Stimulated activated CD8-positive, alpha-beta memory T cell treated with anti-CD3 and anti-CD28 coated beads, Interleukin-12 subunit alpha, Interleukin-12 subunit beta, amount 100 ng/mL, for 1 hour (primary cell): ENCODE data around the gene KRT39.
"Not testable (repeated sequence)": the region's sequence is repeated elsewhere in the genome, so short reads cannot be mapped to it uniquely, and the experiment has no call there.

Experiments
- DNase-seq: peaks from one replicate; pipeline ENCODE4 v3.0.0-alpha.2; 2020; ENCODE audit warnings: low read depth

The KRT39 gene

GRCh38 chr17:40966848-40967247 lies at the start of gene KRT39:
Gene KRT39 (minus strand): TSS chr17:40966948. CDS start chr17:40966856, 92 bp downstream.
- no peak for DNase-seq

DNA sequence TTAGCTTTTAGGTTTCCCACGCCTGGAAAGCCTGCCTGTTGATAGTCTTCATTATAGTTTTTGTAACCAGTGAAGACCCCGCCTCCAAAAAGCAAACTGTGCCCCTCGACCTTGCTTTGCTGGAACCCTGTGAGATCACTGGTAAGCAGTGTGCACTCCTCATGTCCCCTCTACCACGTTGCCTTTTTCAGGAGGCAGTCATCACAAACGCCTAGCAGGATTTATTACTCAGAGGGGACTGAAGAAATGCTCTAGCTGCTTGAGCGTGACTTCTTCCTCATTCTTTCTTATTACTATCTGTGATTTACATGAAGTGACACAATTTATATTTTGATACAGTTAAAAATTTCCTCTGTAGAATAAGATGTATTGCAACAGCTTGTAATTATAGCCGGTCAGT lies 48.7 kb upstream of the KRT39 start:
- DNase-seq: no peak

DNA sequence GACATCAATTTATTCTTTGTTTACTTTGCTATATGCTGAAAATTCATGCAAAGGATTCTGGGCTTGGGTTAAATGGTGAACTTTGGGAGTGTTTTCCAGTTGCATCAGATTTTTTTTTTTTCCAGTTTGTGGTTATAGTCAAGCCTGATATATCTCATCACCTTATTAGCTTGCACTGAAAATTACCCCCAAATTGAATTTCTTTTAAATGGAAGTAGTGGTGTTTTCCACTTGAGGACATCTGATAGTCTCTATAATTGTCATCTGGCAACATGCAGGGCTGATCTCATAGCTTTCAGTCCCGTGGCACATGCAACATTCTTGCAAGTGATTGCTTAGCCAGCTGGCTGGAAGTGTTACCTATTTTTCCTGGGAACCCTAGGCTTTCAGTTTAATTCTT lies 46.9 kb upstream of the KRT39 start:
- no peak for DNase-seq

- no peak for DNase-seq
These were observed 46.4 kb upstream of the KRT39 start for GRCh38 chr17:41013181-41013580.

- no peak for DNase-seq
These were observed 45.8 kb upstream of the KRT39 start for GRCh38 chr17:41012326-41013120.

GRCh38 chr17:41010441-41010840 lies 43.7 kb upstream of the KRT39 start:
- DNase-seq: no peak

DNA sequence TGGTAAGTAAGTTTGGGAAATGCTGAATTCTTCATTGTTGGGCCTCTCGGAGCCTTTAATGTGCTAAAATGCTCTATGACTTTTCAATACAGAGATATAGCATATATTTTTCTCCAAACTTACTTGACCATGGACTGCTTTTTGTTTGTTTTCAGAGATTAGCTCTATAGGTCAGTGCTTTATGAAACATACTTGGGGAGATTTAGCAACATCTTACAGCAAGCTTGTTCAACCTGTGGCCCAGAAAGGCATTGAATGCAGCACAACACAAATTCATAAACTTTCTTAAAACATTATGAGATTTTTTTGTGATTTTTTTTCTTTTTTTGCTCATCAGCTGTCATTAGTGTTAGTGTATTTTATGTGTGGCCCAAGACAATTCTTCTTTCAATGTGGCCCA lies 43.2 kb upstream of the KRT39 start:
- no peak for DNase-seq

DNA sequence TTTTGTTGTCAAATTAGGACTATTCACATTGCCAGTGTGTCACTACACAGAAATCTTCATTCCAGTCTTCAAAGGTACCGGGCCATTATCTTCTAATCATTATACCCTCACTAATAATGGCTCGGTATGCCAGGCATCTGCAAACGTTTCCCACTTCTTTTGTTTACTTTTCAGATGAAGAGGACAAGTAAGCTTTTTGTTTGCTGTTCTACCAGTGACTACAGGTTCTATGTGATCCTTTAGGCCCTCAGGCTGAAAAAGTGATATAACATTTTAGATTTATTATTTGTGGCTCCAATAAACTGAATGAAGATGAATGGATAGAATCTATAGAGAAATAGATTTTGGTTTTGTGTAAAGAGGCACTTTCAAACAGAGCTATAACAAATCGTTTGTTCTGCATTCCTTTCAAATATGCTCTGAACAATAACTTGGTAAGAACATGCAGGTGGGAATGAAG lies 42.6 kb upstream of the KRT39 start:
- DNase-seq: no peak

DNA sequence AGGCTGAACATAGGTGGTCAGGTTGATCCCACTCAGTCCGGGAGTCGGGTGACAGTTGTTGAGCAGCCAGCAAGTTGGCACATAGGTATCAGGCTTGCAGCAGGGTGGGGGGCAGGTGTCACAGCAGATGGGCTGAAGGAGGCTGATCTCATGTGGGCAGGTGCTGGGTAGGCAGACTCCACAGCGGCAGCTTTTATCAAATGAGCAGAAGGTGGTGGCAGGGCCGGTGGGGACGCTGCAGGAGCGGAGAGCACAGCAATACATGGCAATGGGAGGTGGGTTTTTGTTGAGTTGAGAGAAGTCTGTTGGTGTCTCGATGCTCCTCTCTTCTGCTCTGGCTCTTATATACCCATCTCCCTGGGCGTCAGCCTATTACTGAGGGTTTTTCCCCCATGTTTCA lies 42.1 kb upstream of the KRT39 start, which contains the start of gene KRTAP3-1:
TSS of gene KRTAP3-1 (minus strand) at position 318 of the 400 bp plus-strand sequence. CDS start at position 264, 54 bp downstream.
- DNase-seq: no peak

DNA sequence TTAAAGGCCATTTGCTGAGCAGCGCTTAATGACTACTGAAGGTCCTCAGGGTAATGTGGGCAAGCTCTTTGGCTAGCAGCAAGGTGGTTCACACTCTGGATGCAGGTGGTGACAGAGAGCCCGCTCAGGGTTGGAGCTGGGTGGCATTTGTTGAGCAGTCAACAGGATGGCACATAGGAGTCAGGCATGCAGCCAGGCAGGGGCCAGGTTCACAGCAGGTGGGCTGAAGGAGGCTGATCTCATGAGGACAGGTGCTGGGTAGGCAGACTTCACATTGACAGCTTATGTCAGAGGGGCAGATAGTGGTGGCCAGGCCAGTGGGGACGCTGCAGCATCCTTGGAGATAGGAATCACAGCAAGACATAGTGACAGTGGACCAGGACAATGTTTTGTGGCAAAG lies 37.6 kb upstream of the KRT39 start:
- DNase-seq: no peak

DNA sequence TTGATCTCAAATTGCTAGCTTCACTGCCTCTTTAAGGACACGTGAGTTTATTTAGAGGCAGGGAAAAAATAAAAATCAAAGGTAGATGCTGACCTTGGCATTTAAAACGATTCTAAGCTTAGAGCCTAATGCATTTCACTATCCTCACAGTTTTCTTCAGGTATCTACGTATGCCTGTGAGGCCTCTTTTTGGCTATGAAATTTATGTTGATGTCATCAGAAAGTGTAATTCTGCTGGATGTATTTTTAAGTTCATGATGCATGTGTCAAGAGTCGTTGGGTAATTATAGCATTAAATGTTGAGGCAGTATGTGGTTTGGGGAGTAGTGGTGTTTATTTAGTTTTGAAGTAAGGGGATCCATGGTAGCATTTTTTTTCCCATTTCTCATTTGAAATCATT lies 37.2 kb upstream of the KRT39 start:
- DNase-seq: no peak

- no peak for DNase-seq
These were observed 36.1 kb upstream of the KRT39 start for GRCh38 chr17:41002814-41003213.

DNA sequence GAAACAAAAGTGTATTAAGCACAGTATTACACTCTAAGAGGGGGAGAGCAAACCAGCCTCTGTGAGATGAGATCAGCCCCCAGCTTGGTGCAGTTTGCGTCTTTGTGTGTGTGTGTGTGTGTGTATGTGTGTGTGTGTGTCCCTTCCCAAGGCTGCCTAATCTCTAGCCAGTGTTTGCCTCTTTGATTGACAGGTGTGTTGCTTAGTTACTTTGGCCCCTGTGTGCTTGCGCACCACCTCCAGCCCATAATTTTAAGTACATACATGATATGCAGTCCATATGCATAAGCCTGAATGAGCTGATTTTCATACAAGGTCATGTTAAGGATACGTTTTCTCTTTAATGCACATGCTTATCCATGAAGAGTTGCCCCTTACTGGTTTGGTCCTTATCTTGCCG lies 35.0 kb upstream of the KRT39 start:
- no peak for DNase-seq

DNA sequence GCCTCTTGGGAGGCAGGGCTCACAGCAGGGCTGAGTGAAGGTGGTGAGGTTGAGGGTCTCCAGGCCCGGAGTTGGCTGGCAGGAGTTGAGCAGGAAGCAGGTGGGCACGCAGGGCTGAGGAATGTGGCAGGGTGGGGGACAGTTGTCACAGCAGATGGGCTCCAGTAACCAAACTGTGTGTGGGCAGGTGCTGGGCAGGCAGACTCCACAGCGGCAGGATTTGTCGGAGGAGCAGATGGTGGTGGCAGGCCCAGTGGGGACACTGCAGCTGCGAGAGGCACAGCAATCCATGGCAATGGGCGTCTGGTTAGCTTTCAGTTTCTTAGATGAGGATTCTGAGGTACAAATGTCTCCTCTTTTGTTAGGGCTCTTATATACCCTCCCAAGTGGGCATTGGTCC lies 32.8 kb upstream of the KRT39 start, which contains the start of gene KRTAP3-2:
TSS of gene KRTAP3-2 (minus strand) at position 344 of the 400 bp plus-strand sequence. CDS start at position 291, 53 bp downstream.
- not testable (repeated sequence) for DNase-seq

- no peak for DNase-seq
These were observed 30.6 kb upstream of the KRT39 start for GRCh38 chr17:40997361-40997760.

DNA sequence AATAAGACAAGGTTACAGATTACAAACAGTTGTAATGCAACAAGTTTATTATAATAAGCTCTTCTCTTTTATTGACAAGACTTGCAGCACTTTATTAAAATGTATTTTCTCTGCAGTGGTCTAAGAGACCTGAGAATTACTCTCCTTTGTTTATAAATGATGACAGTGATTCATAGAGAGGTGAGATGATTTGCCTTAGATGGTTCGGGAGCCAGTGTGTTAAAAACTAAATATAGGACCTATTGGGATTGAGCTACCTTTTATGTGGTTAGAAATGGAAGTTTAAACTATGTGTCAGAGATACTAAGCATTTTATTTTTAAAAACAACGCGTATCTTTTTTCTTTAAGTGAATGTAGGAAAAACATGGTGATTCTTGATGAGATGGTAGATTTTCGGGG lies 30.1 kb upstream of the KRT39 start:
- no peak for DNase-seq

GRCh38 chr17:40995116-40995515 lies 28.4 kb upstream of the KRT39 start:
- DNase-seq: no peak

DNA sequence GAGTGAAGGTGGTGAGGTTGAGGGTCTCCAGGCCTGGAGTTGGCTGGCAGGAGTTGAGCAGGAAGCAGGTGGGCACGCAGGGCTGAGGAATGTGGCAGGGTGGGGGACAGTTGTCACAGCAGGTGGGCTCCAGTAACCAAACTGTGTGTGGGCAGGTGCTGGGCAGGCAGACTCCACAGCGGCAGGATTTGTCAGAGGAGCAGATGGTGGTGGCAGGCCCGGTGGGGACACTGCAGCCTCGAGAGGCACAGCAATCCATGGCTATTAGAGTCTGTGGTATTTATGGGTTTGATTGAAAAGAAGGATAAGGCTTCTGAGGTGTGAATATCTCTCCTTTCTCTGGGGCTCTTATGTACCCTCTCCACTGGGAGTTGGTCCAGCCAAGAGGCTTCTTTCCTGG lies 27.1 kb upstream of the KRT39 start, which contains the start of gene KRTAP3-3:
TSS of gene KRTAP3-3 (minus strand) at position 326 of the 400 bp plus-strand sequence. CDS start at position 259, 67 bp downstream.
- DNase-seq: no peak

- DNase-seq: no peak
These were observed 26.3 kb upstream of the KRT39 start for GRCh38 chr17:40993084-40993483.

DNA sequence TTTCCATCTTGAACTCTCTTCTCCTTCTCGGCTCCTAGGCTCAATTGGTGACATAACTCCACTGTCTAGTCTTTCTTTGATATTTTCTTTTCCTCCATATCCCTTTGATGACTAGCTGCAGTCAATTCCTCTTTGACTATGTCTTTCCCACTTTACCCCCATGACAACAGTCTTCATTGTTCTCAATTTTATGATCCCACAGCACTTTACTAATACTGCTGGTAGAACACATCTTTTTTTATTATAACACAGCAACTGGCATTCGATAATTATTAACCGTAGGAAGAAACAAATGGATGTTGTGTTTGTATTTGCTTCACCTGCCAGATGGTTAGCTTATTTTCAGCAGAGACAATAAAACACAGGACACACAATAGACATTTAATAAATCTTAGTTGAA lies 25.9 kb upstream of the KRT39 start:
- DNase-seq: no peak

DNA sequence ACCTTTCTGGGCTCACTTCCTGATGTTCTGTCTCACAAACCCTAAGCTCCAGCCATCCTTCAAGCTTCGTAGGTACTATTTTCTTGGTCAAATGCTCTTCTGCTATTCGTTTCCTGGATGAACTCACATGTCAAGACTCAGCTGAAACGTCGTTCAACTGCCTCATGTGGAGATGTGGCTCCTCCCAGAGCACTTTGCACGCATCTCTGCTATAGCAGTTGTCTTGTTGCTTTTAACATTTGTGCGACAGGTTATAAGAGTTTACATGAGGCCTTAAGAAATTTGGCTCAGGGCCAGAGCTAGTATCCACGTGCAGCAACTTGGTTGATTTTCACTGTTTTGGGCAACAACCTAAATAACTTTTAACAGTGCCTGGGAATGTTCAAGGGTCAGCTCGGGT lies 20.2 kb upstream of the KRT39 start:
- no peak for DNase-seq

DNA sequence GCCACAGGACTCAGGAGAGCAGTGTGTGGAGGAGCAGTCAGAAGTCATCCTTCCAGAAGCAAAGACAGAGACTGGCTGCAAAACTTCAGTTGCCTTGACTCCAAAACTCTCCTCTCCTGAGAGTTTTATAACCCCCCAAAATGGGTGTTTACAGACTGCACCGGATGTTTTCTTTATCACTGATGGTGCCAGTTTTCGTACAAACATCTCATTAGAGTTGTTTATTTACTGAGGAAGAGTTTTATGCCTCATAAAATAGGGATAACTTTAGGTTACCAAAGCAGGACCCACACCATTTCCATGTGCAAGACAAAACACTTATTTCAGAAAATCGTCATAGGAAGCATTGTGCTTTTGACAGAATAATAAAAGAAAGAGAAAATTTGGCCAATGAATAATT lies 17.5 kb upstream of the KRT39 start, which contains the start of gene KRT40:
TSS of gene KRT40 (minus strand) at position 101 of the 400 bp plus-strand sequence. CDS start at position 48, 53 bp downstream.
- no peak for DNase-seq

- no peak for DNase-seq
These were observed 14.4 kb upstream of the KRT39 start for GRCh38 chr17:40981115-40981514.

DNA sequence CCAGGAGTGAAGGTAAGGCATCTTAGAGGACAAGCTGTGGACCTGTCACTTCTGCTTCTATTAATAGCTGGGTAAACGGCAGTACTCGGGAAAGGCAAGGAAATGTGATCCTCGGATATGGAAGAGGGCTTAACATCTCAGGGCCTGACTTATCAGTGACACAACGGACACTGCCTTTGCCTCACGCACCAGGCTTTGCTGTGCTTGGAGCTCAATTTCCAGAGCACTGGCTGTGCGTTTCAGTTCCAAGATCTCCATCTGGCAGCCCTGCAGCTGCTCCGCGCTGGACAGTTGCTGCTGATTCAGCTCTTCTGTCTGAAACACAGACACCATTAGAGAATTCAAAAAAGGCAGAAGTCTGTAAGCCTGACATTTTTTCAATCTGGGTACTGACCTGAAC lies 13.8 kb upstream of the KRT39 start:
- no peak for DNase-seq
